T-helper 1 cell (primary cell): ENCODE results near the gene UBAP2.
A peak's percentile ranks its signal among the peaks of the same experiment; 100 is the strongest.

ENCODE experiments used
- DNase-seq, 5 donors: peaks; one replicate each; pipeline ENCODE4 v3.0.0-alpha.2; 2012 to 2020

The UBAP2 gene

GRCh38 chr9:33921967-33922895, 126.5 kb downstream of the UBAP2 start:
- DNase-seq: peak in 1 of 5 donors; percentile 7

GRCh38 chr9:33919276-33919897, 129.3 kb downstream of the UBAP2 start:
- no peak for DNase-seq

- no peak for DNase-seq
These were observed 131.7 kb downstream of the UBAP2 start for GRCh38 chr9:33917036-33917435.

GRCh38 chr9:33914887-33915628, 133.6 kb downstream of the UBAP2 start:
- no peak for DNase-seq

GRCh38 chr9:33913541-33913940, 135.1 kb downstream of the UBAP2 start:
- no peak for DNase-seq

GRCh38 chr9:33908749-33909148, 139.9 kb downstream of the UBAP2 start:
- DNase-seq: no peak

GRCh38 chr9:33908114-33908513, 140.6 kb downstream of the UBAP2 start:
- no peak for DNase-seq

GRCh38 chr9:33907347-33907746, 141.3 kb downstream of the UBAP2 start:
- no peak for DNase-seq

GRCh38 chr9:33906769-33907168, 141.9 kb downstream of the UBAP2 start:
- no peak for DNase-seq

GRCh38 chr9:33905137-33905536, 143.6 kb downstream of the UBAP2 start:
- no peak for DNase-seq

GRCh38 chr9:33903157-33903780, 145.4 kb downstream of the UBAP2 start:
- no peak for DNase-seq

GRCh38 chr9:33894316-33894715, 154.4 kb downstream of the UBAP2 start:
- DNase-seq: no peak

- no peak for DNase-seq
These were observed 154.8 kb downstream of the UBAP2 start for GRCh38 chr9:33893861-33894260.

- DNase-seq: no peak
These were observed 162.7 kb downstream of the UBAP2 start for GRCh38 chr9:33885948-33886347.

- no peak for DNase-seq
These were observed 163.6 kb downstream of the UBAP2 start for GRCh38 chr9:33884856-33885701.

GRCh38 chr9:33881635-33882034, 167.1 kb downstream of the UBAP2 start:
- no peak for DNase-seq

GRCh38 chr9:33880211-33881089, 168.2 kb downstream of the UBAP2 start:
- no peak for DNase-seq

GRCh38 chr9:33878691-33879366, 169.9 kb downstream of the UBAP2 start:
- DNase-seq: no peak

- no peak for DNase-seq
These were observed 170.8 kb downstream of the UBAP2 start for GRCh38 chr9:33877727-33878489.
